B cell (primary cell): Measurements from ENCODE around the gene PODXL.

Source experiments
- EZH2 ChIP-seq: IDR thresholded peaks from 2 replicates; pipeline ENCODE4 v1.6.1; 2012; ENCODE audit warnings: borderline replicate concordance, low read depth, mild to moderate bottlenecking, moderate library complexity, low read length; ENCODE audit not compliant: insufficient read depth, poor library complexity, severe bottlenecking
- TF ChIP-seq, protein P1 (sequence below): fragments of 200-600 bp; IDR thresholded peaks from one replicate; pipeline ENCODE4 v1.8.0; 2022; ENCODE audit warnings: antibody characterized with exemption, mild to moderate bottlenecking

DNA sequence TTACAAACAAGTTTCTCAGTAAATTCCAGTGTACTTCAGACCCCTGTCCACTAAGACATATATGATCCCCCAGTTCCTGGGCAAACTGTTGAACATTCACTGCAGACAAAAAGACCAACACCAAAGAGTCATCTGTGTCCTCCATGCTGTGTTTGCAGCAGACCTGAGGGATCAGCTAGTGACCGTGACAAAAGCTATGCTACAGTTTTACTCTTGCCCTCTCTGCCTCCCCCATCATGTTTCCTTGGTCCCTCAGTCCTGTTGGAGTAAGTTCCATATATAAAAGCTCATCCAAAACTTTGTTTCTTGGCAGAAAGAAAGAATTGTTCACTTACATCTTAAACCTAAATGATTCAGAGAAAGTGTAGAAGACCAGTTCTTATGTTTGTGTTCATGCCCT, 56.1 kb downstream of the PODXL start:
- TF ChIP-seq, protein P1, sequence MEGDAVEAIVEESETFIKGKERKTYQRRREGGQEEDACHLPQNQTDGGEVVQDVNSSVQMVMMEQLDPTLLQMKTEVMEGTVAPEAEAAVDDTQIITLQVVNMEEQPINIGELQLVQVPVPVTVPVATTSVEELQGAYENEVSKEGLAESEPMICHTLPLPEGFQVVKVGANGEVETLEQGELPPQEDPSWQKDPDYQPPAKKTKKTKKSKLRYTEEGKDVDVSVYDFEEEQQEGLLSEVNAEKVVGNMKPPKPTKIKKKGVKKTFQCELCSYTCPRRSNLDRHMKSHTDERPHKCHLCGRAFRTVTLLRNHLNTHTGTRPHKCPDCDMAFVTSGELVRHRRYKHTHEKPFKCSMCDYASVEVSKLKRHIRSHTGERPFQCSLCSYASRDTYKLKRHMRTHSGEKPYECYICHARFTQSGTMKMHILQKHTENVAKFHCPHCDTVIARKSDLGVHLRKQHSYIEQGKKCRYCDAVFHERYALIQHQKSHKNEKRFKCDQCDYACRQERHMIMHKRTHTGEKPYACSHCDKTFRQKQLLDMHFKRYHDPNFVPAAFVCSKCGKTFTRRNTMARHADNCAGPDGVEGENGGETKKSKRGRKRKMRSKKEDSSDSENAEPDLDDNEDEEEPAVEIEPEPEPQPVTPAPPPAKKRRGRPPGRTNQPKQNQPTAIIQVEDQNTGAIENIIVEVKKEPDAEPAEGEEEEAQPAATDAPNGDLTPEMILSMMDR = no peak
- TF ChIP-seq EZH2 = no peak
